Right lobe of liver (tissue), 6 donors: Measurements from ENCODE around the gene ATP10D. TPM values are rescaled to one million over a fixed set of nuclear protein-coding genes. Genes with fewer than 3 reads are reported as not detected.
"Not testable (repeated sequence)": the region's sequence is repeated elsewhere in the genome, so short reads cannot be mapped to it uniquely, and the experiment has no call there.

Experiments used
- ATAC-seq, 4 donors: fragments of 200-7000 bp; cut with Tn5 transposase; one replicate each; pipeline ENCODE4 v1.9.1; 2020; ENCODE audit warnings: mild to moderate bottlenecking in 4 of 4, moderate library complexity in 4 of 4
- DNase-seq, 3 donors: peaks; one replicate each; pipeline ENCODE4 v3.0.0-alpha.2; 2020
- H3K27ac ChIP-seq, 3 donors: fragments of 200-600 bp; one replicate each; pipeline ENCODE4 v1.8.0; 2022
- H3K27me3 ChIP-seq, 2 donors: fragments of 200-600 bp; one replicate each; pipeline ENCODE4 v1.8.0; 2022
- H3K36me3 ChIP-seq, 4 donors: fragments of 200-600 bp; sonication (generic) in 1 of 4; one replicate each; pipeline versions ENCODE4 v1.5.1 to v1.8.0; 2017 to 2022; ENCODE audit warnings: control low read depth in 1 of 4
- H3K4me1 ChIP-seq, 4 donors: fragments of 200-600 bp; sonication (generic) in 1 of 4; one replicate each; pipeline versions ENCODE4 v1.5.1 to v1.8.0; 2017 to 2022; ENCODE audit warnings: control low read depth in 1 of 4
- H3K4me3 ChIP-seq, 3 donors: fragments of 200-600 bp; one replicate each; pipeline ENCODE4 v1.8.0; 2022
- H3K9me3 ChIP-seq, 4 donors: fragments of 200-600 bp; sonication (generic) in 1 of 4; one replicate each; pipeline versions ENCODE4 v1.5.1 to v1.8.0; 2017 to 2022; ENCODE audit warnings: control low read depth in 1 of 4
- CTCF ChIP-seq, 4 donors: fragments of 200-600 bp in 3 of 4; fragments of 450-650 bp in 1 of 4; IDR thresholded peaks; one replicate each; pipeline versions ENCODE4 v1.5.1 to v1.8.0; 2016 to 2022; ENCODE audit warnings: antibody characterized with exemption in 4 of 4, mild to moderate bottlenecking in 2 of 4
- POLR2A ChIP-seq: fragments of 450-650 bp; IDR thresholded peaks from one replicate; pipeline ENCODE4 v1.6.1; 2017; ENCODE audit warnings: antibody characterized with exemption, mild to moderate bottlenecking
- WGBS: methylation state at CpG from one replicate; pipeline ENCODE4 v1.1.6; 2018; ENCODE audit warnings: low coverage, low lambda C conversion rate; ENCODE audit not compliant: insufficient coverage; ENCODE audit errors: missing lambda C conversion rate; 5-methylcytosine and 5-hydroxymethylcytosine counted together
- intact Hi-C, 2 donors: fragments of 100-400 bp; cut with DNase I; formaldehyde crosslinking; loops; one replicate each; pipeline versions ENCODE4 v1.11.2 to v1.14.1; 2022
- total RNA-seq, 6 experiments: library from RNA; depleted of rRNA in 2 of 6; stranded (reverse); fragments of >200 nt in 2 of 6; fragmentation: NEBNext Ultra II Directional in 3 of 6; extraction: Animal tissue kit (Norgen Biotek cat#: 25700) in 3 of 6; gene quantifications; one replicate each; pipeline versions ENCODE4 v1.1.0 to v1.2.4, GENCODE V29; 2016 to 2023
- donor health status: DM: no; HTN: yes; CAD: no.
- donor health status: DM: no; HTN: no; CAD: no.
- donor health status: DM: no; HTN: no; CAD: no.
- donor health status: DM: no; HTN: yes; CAD: no.
- donor health status: DM: no; HTN: yes; CAD: no.

ATP10D gene
- total RNA-seq, 6 experiments from 2014 or later, result 5.1 to 14.0 (median 8.5) TPM

- no peak for ATAC-seq
- H3K27me3 ChIP-seq, result no peaks in the 10 kb centered on the region
- no peaks in the 10 kb centered on the region for H3K9me3 ChIP-seq
- H3K36me3 ChIP-seq, result peaks cover 0 to 18% (median 0%) of the 10 kb centered on the region in 4 donors
- H3K4me3 ChIP-seq, result no peak overlapping the region
- no peak for DNase-seq
- no peak for TF ChIP-seq CTCF (IDR thresholded peaks at IDR 0.05)
- TF ChIP-seq POLR2A, result no peak
- no peak overlapping the region for H3K27ac ChIP-seq
- intact Hi-C loops, result no loop called here
- H3K4me1 ChIP-seq, result no peaks in the 10 kb centered on the region
These were observed 41.2 kb downstream of the ATP10D start for GRCh38 chr4:47526281-47526680.

- intact Hi-C loops, H3K4me3 ChIP-seq: not testable (repeated sequence)
These were observed 43.6 kb downstream of the ATP10D start for GRCh38 chr4:47528646-47529045.

GRCh38 chr4:47530801-47531200 is 45.7 kb downstream of the ATP10D start:
- Histone ChIP-seq H3K4me1 (no peaks in the 10 kb centered on the region), H3K27ac (no peak overlapping the region), H3K9me3 (no peaks in the 10 kb centered on the region), H3K27me3 (no peaks in the 10 kb centered on the region), H3K36me3 (peaks cover 0 to 8% (median under 1%) of the 10 kb centered on the region in 4 donors), H3K4me3 (no peak overlapping the region)
- intact Hi-C loops, result no loop called here
- no peak for DNase-seq
- WGBS, result 94% methylated on average over 1 of the region's 1 CpG
- no peak for TF ChIP-seq CTCF (IDR thresholded peaks at IDR 0.05)
- no peak for TF ChIP-seq POLR2A
- ATAC-seq, result no peak

More at GRCh38 chr4:47528646-47529045, 43.6 kb downstream of the ATP10D start:
- peaks cover 0 to 18% (median 0%) of the 10 kb centered on the region in 4 donors for H3K36me3 ChIP-seq
- not testable (repeated sequence) for H3K27ac ChIP-seq, H3K27me3 ChIP-seq, H3K4me1 ChIP-seq, ATAC-seq, DNase-seq, H3K9me3 ChIP-seq
- WGBS, result 86% methylated on average over 3 of the region's 3 CpGs

GRCh38 chr4:47531241-47531953 is 46.3 kb downstream of the ATP10D start:
- 31% methylated on average over 2 of the region's 2 CpGs for WGBS
- Histone ChIP-seq H3K4me1 (no peaks in the 10 kb centered on the region), H3K4me3 (no peak overlapping the region), H3K9me3 (no peaks in the 10 kb centered on the region), H3K36me3 (peaks cover 0 to 11% (median 2%) of the 10 kb centered on the region in 4 donors), H3K27me3 (no peaks in the 10 kb centered on the region), H3K27ac (no peak overlapping the region)
- intact Hi-C loops, result no loop called here
- ATAC-seq, result peak; percentile 73 to 83 (median 79)
- no peak for DNase-seq
- TF ChIP-seq CTCF (IDR thresholded peaks at IDR 0.05), result no peak
- no peak for TF ChIP-seq POLR2A

- intact Hi-C loops, result no loop called here
- no peaks in the 10 kb centered on the region for H3K9me3 ChIP-seq
- peaks cover 0 to 7% (median 2%) of the 10 kb centered on the region in 4 donors for H3K36me3 ChIP-seq
- DNase-seq, result no peak
- no peaks in the 10 kb centered on the region for H3K4me1 ChIP-seq
- ATAC-seq, result no peak
- no peak overlapping the region for H3K27ac ChIP-seq
- H3K4me3 ChIP-seq, result no peak overlapping the region
- WGBS, result 35% methylated on average over 2 of the region's 2 CpGs
- TF ChIP-seq POLR2A (no peak), CTCF (IDR thresholded peaks at IDR 0.05) (no peak)
- no peaks in the 10 kb centered on the region for H3K27me3 ChIP-seq
These were observed 46.9 kb downstream of the ATP10D start for GRCh38 chr4:47531954-47532321.
